SK-N-SH treated with all-trans-retinoic acid at 6 μM for 48 hours (cell line): ENCODE measurements around the gene NUDT4B.
"Not testable (repeated sequence)": the region's sequence is repeated elsewhere in the genome, so short reads cannot be mapped to it uniquely, and the experiment has no call there.

Experiments used
- ATAC-seq: fragments of 200-7000 bp; cut with Tn5 transposase; 3 replicates; pipeline ENCODE4 v1.9.1; 2020; ENCODE audit warnings: mild to moderate bottlenecking, moderate library complexity

Gene NUDT4B

DNA sequence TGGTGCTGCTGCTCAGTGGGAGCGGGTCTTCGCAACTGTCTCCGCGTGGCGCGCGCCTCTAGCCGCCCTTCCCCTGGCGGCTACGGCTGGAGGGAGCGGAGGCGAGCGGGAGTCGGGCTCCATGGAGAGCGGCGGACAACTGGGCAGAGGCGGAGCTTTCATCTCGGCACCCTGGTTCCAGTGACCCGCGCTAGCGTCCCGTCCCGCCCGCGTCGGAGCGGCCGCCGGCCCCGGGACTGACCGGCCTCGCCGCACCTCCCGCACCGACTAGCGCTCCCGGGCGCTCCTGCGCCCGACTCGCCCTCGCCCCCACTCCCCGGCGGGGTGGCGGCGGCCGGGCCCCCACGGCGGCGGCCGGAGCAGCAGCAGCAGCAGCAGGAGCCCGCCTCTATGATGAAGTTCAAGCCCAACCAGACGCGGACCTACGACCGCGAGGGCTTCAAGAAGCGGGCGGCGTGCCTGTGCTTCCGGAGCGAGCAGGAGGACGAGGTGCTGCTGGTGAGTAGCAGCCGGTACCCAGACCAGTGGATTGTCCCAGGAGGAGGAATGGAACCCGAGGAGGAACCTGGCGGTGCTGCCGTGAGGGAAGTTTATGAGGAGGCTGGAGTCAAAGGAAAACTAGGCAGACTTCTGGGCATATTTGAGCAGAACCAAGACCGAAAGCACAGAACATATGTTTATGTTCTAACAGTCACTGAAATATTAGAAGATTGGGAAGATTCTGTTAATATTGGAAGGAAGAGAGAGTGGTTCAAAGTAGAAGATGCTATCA lies at the start of gene NUDT4B:
Gene NUDT4B, plus strand, starts transcription at position 212 of the 772 bp plus-strand sequence. Its CDS starts 179 bp downstream, at position 391.
- peak; percentile 83 for ATAC-seq

DNA sequence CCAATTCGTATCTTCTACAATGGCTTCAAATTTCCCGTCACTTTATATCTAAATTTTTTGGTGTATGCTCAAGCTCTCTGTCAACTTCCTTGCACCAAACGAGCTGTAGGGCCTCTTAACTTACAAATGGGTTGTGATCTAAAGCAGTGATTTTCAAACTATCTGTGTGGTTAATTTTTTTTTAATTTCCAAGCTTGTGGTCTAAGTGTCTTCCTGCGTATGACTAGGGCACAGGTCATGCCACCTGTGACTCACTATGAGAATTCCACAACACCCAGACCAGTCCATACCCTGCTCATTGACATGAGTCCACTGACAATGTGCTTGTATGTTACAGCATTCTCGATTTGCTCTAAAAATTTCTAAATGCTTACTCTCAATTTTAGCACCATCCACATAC lies 49.2 kb upstream of the NUDT4B start:
- not testable (repeated sequence) for ATAC-seq

DNA sequence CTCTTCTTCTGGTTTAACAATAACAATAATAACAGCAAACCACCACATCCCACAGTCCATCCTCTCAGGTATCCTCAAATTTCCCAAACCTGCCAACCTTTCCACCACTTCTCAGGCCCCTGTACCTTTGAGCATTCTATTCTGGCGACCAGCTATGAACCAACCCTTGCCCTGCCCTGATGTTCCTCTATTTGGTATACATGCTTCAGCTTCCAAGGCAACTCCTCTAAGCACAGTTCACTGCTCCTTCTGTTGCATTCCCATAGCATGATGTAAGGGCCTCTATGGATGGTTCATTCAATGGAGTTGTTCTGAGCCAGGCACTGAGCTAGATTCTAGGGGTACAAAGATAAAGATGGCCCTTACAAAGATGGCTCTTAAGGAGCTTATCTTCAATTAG lies 46.3 kb upstream of the NUDT4B start:
- peak; percentile 39; the same call in 1 of the 3 replicates for ATAC-seq

DNA sequence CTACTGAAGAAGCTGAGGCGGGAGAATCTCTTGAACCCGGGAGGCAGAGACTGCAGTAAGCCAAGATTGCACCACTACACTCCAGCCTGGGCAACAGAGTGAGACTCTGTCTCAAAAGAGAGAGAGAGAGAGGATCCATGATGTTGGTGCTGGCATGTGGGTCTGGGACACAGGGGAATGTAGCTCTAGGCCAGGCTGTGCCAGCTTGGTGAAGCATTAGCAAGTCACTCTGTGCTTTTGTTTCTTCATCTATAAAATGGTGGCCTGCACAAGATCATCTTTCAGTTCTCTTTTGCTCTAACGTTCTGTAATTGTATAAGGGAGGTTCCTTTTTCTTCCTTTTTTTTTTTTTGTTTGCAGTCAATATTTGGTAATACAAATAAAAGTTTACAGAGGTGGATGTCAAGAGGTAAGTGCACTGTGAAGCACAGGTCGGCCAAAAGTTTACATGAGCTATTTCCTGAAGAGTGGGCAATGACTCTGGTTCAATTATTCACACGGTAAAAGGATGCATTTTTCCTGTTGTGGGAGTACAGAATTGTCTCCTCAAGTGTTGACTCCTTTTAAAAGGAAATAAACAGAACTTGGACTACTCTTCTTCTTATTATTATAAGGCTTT lies 44.5 kb upstream of the NUDT4B start:
- ATAC-seq, result not testable (repeated sequence)

DNA sequence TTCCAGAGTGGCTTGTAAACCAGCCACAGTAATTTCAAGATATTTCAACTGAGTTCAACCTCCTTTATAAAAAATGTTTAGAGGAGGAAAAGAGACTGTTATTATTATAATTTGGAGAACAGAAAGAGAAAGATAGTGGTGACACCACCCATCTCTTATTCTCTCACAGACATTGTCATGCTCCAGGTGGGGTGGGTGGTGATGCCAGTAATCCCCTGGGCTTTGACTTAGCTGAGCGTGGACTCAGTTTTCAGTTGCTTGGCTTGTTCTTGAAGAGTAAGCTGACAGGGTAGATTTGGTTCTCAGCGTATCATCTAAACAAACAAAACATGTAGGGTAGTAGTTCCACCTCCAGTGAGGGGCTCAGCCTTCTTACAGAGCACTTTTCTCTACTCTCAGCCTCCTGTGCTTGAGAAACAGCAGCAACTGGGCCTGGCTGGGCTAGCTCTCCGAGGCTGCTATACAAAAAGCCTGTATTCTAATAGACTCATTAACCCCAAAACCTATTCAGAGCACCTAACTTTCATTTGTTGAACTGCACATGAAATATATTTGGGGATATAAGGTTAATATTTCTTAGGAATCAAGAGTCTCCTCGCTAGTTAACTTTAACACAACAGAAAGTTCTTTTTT lies 43.1 kb upstream of the NUDT4B start:
- ATAC-seq, result not testable (repeated sequence)

DNA sequence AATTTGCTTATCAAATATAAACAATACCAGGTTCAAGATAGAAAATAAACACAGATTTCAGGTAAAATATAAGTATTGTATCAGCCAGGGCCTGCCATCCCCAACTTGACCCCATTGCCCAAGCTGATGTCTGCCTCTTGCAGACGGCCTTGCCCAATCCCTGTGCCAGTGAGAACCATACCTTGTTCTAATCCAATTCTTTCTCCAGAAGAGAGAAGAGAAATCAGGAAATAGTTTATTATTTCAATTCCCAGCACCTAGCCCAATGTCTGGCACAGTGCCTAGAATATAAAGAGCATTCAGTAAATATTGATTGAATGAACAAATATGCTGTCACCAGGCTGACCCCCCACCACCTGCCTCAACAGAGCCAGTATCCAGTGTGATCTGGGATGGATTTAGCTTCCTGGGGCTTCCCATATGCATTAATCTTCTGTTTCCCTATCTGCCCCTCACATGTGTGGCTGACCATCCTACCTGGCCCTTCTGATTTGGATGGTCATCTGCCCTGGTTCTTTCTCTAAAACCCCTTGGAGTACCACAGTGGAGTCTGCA lies 39.7 kb upstream of the NUDT4B start:
- not testable (repeated sequence) for ATAC-seq

DNA sequence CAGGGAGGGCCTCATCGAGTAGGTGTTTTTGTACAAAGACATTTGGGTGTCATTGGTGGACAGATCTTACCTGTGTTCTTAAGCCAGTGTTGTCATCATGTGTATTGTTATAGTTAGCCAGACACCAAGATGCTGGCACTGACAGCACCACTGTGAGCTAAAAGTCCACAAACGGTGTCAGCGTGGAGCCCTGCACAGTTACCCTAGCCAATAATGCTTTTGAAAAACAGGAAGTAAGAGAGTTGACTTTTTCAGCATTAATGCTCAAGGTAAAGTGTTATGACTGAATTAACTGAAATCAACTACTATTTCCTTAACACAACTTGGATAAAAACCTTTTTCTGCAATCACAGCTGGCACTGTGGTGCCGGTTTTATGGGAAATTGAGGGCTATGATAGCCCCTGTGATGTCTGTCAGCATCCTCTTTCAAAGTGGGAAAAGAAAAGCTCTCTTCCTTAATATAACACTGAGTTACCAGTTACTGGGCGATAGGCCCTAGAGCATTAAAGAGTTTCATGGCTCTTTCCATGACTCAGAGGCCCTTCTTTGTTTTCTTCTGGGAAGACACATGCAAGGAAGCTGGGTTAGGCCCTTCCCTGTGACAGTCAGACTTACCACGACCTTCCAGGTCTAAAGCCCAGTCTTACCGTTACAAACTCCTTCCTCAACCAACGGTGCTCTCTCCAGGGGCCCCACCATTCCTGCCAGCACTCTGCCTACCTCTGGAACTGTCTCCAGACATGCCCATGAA lies 37.6 kb upstream of the NUDT4B start:
- not testable (repeated sequence) for ATAC-seq

DNA sequence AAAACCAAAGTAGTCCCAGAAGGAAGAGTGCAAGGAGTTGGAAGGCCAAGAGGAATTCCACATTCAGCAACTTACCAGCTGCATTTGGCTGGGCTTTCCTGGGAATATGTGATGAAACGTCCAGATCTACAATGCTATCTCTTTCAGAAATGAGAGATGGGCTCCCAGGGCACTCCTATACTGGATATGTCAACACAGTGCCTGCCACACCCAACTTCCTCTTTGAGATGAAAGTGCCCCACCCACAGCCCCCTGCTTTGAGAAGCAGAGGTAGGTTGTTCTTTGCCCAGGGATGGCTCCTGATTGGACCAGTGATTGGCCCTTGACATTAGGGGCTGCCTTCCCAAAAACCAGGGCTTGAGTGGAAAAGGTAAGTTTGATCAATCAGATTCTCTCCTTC lies 36.2 kb upstream of the NUDT4B start:
- ATAC-seq, result not testable (repeated sequence)

DNA sequence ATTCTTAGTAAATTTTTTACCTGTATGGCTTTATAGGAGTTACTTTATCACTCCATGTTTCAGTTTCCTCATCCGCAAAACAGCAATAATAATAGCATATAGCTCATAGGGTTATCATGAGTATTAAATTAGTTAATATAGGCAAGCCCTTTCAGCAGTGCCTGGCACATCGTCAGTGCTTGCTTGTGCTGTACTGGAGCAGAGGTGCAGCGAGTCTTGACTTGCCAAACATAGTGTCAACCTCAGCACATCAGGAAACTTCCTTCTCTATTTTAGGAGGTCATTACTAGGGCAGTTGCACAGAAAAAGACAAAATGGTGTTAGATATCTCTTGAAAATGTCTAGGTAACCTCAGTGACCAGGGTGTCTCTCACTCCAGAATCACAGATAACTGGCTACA lies 33.1 kb upstream of the NUDT4B start:
- ATAC-seq, result not testable (repeated sequence)

DNA sequence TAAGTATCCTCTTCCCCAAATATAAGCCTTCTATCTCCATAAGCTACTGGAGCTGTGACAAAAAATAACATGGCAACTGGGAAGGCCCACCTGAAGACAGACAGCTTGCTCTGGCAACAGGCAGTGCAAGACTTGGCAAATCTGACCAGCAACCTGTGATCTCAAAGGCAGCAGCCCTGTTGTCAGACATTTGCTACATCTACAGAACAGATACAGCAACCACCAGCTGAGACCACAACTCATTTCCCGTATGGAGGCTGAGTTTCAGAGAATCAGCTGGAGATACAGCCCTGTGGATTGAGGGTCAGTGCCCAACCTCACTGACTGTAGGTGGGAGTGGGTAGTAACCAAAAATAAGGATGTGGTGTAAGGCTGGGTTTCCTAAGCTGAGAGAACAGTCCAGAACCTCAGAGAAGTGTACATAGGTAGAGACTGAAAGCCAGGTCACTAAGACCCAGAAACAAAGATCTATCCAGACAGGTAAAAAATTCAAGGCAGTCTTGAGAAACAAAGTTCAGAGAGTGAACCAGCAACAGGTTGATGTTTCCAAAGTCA lies 31.5 kb upstream of the NUDT4B start:
- ATAC-seq, result not testable (repeated sequence)

DNA sequence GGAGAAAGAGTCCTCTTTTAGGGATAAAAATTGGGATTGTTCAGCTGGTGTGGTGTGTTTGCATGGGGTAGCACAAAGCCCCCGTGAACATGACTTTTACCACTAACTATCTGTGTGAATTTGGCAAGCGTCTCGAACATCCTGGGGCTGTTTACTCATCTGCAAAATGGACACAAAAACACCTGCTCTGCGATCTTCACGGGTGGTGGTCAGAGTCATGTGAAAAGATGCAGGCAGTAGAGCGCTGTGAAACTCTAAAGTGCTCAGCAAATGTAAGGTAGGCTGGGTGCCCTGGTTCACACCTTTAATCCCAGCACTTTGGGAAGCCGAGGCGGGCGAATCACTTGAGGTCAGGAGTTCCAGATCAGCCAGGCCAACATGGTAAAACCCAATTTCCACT lies 27.7 kb upstream of the NUDT4B start:
- not testable (repeated sequence) for ATAC-seq

DNA sequence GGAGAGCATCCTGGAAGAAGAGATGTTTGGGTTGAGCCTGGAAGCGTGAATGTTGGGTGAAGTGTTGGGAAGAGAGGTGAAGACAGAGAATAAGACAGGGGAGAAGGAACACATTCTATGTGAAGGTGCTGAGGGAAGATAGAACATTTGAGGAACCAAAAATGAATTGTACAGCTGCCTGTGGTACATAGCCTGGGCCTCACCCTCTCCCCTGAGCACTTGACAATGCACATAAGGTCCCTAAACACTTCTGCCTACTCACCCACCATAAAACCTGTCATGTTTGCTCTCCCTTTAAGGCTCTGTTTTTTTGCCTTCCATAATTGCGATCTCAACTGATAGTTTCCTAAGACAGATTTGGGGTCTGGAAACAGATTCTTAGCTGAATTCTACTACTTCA lies 25.8 kb upstream of the NUDT4B start:
- ATAC-seq, result not testable (repeated sequence)

DNA sequence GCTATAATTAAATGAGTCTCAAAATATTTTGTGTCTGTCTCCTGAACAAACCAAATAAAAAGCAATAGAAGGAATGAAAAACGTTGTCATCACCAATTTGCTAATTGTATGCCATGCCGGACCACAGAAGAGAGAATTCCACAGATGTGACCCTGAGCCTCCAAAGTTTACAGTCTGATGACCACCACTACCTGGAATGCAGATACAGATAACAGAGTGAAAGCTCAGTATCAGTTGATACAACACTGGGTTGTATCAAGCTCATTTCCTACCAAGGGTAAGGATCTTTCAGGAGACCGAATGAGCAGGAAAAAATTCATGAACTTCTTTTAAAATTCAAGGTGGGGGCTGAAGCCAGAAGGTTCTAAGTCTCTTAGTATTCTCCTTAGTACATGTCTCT lies 25.1 kb upstream of the NUDT4B start:
- peak; percentile 89 for ATAC-seq

DNA sequence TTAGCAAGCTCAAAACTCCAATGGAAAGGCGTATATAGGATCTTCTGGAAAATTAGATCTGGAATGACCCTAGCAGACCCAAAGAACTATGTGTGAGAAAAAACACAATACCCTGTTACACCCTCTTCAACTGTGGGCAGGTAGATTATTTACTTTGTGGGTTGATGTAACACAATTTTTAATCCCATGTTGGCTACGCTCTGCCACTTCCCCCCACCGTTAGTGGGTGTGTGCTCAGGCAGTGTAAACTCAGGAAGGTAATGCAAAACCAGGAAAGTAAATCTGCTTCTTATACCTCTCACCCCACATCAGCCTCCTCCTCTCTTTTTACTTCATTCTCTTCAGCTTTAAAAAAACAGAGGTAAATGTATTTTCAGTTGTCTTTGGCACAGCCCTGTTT lies 23.7 kb upstream of the NUDT4B start:
- ATAC-seq, result not testable (repeated sequence)

DNA sequence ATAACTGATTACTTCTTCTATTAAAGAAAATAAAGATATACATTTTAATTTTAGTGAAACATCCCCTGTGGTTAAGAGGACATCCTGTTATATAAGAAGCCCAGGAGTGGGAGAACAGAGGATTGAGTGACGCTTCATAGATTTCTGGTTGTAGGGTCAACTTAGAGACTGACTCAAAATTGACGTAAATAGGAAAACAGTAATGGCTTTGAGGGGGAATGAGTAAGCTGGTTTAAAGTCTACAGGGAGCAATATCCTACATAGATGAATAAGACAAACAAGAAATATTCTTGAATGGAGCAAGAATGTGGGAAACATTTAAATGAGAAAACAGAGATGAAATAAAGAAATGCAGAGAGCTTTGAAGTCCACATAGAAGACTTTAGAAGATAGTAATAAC lies 20.7 kb upstream of the NUDT4B start:
- not testable (repeated sequence) for ATAC-seq

DNA sequence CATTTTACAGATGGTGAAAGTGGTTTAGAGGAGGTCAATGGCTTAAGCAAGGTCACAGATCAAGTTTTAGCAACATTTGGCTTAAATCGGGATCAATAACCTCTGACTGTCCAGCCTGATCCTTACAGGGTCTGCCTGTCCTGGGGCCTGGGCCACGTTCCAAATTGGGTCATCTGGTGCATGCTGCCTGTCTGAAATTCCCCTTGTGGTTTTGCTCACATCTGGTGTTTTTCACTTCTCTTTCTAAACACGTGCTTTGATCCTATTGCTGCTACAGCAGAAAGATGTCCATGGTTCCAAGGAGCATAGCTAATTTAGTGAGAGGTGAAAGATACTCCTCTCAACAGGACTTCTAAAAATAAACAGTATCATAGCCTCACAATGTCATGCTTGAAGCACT lies 19.4 kb upstream of the NUDT4B start:
- ATAC-seq, result peak; percentile 79

DNA sequence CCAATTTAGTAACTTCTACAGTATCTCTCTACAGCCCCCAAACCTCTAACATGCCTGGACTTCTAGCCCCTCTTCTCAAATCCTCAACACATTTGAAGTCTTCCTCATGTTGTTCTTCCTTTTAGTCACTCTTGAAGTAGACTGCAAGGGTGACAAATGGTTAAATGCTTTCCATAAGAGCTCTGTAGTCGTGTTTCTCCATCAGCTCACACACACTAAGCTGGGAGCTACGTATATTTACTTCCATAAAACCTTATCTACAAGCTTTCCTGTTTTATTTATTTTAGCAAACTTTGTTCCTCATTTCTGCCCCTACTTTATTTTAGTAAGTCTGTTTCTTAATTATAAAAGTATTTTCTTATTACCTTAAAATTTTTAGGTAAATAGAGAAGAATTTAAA lies 19.0 kb upstream of the NUDT4B start:
- ATAC-seq, result peak; percentile 8; the same call in 2 of the 3 replicates

DNA sequence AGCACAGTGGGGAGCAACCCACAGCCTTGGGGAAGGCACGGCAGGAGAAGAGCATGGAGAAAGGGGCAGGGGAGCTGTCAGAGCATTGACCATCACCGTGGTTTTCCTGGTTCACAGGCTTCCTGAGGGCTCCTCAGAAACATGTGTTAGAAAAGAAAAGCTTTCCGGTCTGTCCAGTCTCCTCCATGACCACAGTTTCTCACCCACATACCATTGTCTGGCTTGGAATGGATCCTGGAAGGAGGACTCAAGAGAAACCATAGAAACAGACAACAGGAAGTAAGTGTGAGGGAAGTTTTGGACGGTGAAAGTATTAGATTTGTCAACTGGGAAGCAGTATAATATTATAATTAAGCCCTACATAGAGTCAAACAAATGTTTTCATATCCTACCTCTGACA lies 16.3 kb upstream of the NUDT4B start:
- ATAC-seq, result peak; percentile 46

DNA sequence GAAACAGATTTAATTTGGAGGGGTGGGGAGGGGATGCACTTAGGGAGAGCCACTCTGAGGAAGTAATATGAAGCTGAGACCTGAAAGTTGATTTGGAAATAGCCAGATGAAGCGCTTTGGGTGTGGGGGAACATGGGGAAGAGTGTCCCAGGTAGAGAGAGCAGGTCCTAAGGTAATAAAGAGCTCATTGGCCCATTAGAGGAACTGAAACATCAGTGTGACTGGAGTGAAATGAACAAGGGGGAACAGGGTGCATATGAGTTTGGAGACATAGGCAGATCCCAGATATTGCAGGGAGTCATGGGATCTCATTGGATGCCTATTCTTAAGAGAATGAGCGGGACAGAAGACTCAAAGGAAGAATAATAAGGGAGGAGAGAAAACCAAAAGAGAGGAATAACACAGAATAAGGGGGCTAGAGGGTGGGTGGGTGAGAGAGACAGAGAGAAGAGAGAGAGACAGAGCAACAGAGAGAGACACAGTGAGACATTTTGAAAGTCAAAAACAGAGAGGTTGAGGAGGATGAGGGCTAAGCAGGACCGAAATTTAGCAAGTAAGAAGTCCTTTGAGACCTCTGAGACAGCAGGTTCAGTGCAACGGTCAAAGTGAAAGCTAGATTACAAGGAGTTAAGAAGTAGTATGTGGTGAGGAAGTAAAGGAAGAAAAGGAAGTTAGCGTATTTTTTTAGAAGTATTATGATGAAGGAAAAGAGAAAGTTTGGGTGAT lies 14.8 kb upstream of the NUDT4B start:
- ATAC-seq, result not testable (repeated sequence)

DNA sequence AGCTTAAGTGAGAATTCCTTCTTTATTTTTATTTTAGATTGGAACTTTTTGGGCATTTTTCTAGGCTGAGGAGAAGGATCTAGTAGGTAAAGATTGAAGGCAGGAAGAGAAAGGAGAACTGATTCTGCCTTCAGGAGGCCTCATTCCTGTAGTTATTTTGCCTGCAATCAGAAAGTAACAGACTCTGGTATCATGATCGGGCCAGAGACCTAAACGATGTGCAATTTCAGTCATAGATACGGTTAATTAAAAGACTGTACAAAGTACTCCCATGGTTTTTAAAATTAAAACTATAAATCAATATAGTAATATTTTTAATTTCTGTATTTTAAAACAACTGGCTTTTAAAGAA lies 14.3 kb upstream of the NUDT4B start:
- not testable (repeated sequence) for ATAC-seq

DNA sequence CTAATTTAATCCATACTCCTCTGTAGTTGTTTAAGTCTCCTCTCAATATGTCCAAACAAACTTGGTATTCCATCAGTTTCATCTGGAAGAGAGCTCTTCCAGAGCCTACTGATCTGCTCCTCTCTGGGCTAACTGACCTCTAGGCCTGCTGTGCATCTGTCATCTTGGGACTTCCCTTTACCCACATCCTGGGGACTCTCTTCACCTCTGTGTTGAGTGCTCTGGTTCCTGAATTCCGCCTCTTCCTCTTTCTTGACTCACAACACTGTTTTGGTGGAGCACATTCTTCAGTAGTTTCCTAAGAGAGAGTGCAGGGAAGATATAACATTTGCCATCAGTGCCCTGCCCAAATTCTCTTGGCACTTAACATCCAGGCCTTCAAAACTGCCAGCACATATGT lies 13.0 kb upstream of the NUDT4B start:
- ATAC-seq, result not testable (repeated sequence)

DNA sequence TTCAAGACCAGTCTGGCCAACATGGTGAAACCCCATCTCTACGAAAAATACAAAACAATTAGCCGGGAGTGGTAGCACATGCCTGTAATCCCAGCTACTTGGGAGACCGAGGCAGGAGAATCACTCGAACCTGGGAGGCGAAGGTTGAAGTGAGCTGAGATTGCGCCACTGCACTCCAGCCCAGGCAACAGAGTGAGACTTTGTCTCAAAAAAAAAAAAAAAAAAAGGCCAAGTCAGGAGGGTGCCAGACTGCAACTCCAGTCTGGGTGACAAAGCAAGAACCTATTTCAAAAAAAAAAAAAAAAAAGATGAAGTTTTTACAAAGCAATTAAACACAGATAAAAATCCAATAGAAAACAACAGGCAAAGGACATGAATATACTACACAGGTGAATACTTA lies 9.9 kb upstream of the NUDT4B start:
- not testable (repeated sequence) for ATAC-seq
